HUES64 (cell line): ENCODE data around the gene PGM2.
A peak's percentile ranks its signal among the peaks of the same experiment; 100 is the strongest.
"Not testable (repeated sequence)": the region's sequence is repeated elsewhere in the genome, so short reads cannot be mapped to it uniquely, and the experiment has no call there.

Experiments
- H3K27ac ChIP-seq: 2 replicates; pipeline ENCODE4 v1.7.0; 2013; ENCODE audit warnings: low read depth, low read length, inconsistent platforms
- H3K27me3 ChIP-seq: 2 replicates; pipeline ENCODE4 v1.6.1; 2013; ENCODE audit warnings: mild to moderate bottlenecking, low read length; ENCODE audit not compliant: insufficient read depth
- H3K36me3 ChIP-seq: 2 replicates; pipeline ENCODE4 v1.6.1; 2013; ENCODE audit warnings: mild to moderate bottlenecking, low read length; ENCODE audit not compliant: insufficient read depth
- H3K4me1 ChIP-seq: 2 replicates; pipeline ENCODE4 v1.6.1; 2013; ENCODE audit warnings: mild to moderate bottlenecking, low read length, moderate library complexity; ENCODE audit not compliant: insufficient read depth
- H3K4me3 ChIP-seq: 2 replicates; pipeline ENCODE4 v1.5.1; 2013; ENCODE audit warnings: mild to moderate bottlenecking, low read length, moderate library complexity
- H3K9ac ChIP-seq: 2 replicates; pipeline ENCODE4 v1.6.1; 2013; ENCODE audit warnings: mild to moderate bottlenecking, low read depth, low read length
- H3K9me3 ChIP-seq: 2 replicates; pipeline ENCODE4 v1.6.1; 2013; ENCODE audit warnings: low read depth, low read length; ENCODE audit not compliant: insufficient read depth
- WGBS: fragments of 150-250, 120-280 bp; methylation state at CpG from one replicate; pipeline ENCODE4 v1.1.7; 2013; ENCODE audit warnings: missing lambda C conversion rate; 5-methylcytosine and 5-hydroxymethylcytosine counted together

PGM2 gene

DNA sequence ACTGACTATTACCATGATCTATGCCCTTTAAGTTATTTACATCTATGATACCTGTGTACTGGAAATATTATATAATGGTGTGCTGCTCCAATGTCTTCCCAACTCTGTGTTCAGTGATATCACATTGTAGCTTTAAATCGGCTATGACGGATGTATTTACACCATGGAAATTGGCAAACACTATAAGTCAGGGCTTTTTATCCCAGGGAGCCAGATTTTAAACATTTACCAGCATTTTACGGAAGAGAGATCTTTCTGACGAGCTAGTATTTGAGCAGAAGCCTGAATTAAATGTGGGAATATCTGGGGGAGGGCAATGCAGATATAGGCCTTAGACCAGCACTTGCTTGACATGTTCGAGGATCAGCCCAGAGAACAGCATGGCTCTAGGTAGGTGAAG, 7.7 kb upstream of the PGM2 start:
- Histone ChIP-seq H3K9me3 (peaks cover 4% of the 10 kb centered on the region; the same call in 1 of the 2 replicates), H3K4me3 (no peak overlapping the region), H3K27ac (no peak overlapping the region), H3K4me1 (peaks cover 10% of the 10 kb centered on the region; the same call in 1 of the 2 replicates), H3K9ac (no peak overlapping the region), H3K27me3 (no peaks in the 10 kb centered on the region), H3K36me3 (no peaks in the 10 kb centered on the region)
- 97% methylated on average over 5 of the region's 5 CpGs for WGBS

DNA sequence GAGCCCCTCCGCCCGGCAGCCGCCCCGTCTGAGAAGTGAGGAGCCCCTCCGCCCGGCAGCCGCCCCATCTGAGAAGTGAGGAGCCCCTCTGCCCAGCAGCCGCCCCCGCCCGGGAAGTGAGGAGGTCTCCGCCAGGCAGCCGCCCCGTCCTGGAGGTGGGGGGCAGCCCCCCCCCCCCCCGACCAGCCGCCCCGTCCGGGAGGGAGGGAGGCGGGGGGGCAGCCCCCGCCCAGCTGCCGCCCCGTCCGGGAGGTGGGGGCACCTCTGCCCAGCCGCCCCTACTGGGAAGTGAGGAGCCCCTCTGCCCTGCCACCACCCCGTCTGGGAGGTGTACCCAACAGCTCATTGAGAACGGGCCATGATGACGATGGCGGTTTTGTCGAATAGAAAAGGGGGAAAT, 6.0 kb upstream of the PGM2 start:
- not testable (repeated sequence) for H3K4me3 ChIP-seq, H3K9me3 ChIP-seq, H3K27ac ChIP-seq, H3K9ac ChIP-seq, H3K27me3 ChIP-seq, H3K4me1 ChIP-seq, H3K36me3 ChIP-seq
- 95% methylated on average over 26 of the region's 28 CpGs for WGBS

DNA sequence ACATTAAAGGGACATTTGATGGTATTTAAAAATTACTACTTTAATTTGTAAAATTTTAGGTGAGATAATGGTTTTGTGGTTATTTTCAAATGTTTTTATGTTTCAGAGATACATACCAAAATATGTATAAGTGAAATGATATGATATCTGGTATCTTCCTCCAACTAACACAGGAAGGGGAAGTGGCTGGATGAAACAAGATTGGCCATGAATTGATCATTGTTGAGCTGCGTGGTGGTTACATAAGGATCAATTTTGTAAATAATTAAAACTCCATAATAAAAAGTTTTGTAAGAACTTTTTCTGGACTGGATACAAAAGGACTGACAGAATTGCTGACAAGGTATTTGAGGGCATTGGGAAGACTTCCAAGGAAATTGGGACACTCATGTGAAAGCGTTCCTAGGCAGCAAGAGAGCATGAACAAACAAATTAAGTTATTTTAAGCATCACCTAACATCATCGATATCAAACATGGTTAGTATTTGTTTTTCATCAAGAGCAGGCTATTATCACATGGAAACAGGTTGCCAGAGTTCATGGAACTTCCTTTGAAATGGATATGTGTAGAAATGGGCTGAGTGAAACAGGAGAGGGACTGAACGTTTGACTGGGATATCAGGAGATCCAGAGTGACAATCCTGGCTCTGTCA, 4.4 kb upstream of the PGM2 start:
- Histone ChIP-seq H3K36me3 (no peaks in the 10 kb centered on the region), H3K27me3 (peaks cover 11% of the 10 kb centered on the region), H3K27ac (no peak overlapping the region), H3K4me1 (no peaks in the 10 kb centered on the region), H3K9me3 (peaks cover 4% of the 10 kb centered on the region; the same call in 1 of the 2 replicates), H3K4me3 (no peak overlapping the region), H3K9ac (no peak overlapping the region)
- 79% methylated on average over 3 of the region's 4 CpGs for WGBS

DNA sequence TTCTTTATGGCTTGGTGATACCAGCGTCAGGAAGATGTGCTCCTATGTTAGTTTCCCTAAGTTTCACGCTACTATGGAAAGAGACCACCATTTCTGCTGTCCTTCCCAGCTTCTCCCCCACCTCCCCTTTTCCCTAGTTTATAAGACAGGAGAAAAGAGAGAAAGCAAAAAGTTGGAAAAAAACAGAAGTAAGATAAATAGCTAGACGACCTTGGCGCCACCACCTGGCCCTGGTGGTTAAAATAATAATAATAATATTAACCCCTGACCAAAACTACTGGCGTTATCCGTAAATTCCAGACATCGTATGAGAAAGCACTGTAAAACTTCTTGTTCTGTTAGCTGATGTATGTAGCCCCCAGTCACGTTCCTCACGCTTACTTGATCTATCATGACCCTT, 985 bp upstream of the PGM2 start:
- peak overlapping the region; percentile 88 for H3K4me3 ChIP-seq
- H3K27me3 ChIP-seq: peaks cover 29% of the 10 kb centered on the region
- H3K27ac ChIP-seq, H3K9me3 ChIP-seq, H3K36me3 ChIP-seq: not testable (repeated sequence)
- 38% methylated on average over 5 of the region's 9 CpGs for WGBS
- peaks cover 12% of the 10 kb centered on the region for H3K4me1 ChIP-seq
- H3K9ac ChIP-seq: peak overlapping the region; percentile 63; the same call in 1 of the 2 replicates

DNA sequence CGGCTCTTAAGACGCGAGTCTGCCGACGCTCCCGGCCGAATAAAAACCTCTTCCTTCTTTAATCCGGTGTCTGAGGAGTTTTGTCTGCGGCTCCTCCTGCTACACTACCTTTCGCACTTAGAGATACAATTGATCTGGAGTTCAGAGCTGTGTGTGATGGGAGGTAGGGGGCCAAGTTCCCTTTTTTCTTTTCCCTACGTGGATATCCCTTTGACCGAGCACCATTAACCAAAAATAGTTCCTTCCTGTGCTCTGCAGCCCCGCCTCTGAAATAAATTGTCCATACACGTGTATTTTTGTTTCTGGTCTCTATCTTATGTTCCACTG, 555 bp upstream of the PGM2 start:
- peak overlapping the region; percentile 63 for H3K9ac ChIP-seq
- H3K27ac ChIP-seq: no peak overlapping the region
- WGBS: under 1% methylated on average over 11 of the region's 14 CpGs
- H3K36me3 ChIP-seq: peaks cover 12% of the 10 kb centered on the region
- H3K4me3 ChIP-seq: peak overlapping the region; percentile 88
- no peaks in the 10 kb centered on the region for H3K9me3 ChIP-seq
- H3K27me3 ChIP-seq: peaks cover 29% of the 10 kb centered on the region
- peaks cover 12% of the 10 kb centered on the region for H3K4me1 ChIP-seq

DNA sequence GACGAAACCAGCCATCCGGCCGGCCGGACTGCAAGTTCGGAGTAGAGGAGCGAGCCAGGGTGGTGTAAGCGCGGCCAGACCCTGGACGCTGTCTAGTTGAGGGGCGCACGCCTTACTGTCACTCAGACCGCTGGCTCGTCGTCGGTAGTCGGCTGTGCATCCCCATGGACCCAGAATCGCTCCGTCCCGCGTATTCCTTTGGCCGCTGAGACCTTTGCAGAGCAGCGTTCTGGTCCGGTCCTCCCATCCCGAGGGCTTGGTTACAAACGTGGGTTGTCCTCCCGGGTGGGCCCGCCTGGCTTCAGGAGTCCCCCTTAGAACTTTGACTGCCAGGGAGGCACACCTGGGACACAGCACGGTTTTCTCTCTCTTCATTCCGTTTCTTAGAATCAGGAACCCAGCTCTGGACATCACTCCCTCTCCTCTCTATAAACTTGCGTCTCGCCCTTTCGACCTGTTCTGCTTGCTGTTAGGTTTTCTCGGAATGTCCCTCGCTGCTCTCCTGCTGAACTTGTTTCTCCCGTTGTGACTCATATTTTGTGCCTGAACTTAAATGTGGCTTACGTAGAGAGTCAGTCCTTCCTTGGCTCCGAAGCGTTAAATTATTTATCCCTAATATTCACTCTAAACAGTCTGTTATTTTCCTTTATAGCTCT, 672 bp downstream of the PGM2 start:
- peaks cover 29% of the 10 kb centered on the region for H3K27me3 ChIP-seq
- H3K27ac ChIP-seq: peak overlapping the region; percentile 32; the same call in 1 of the 2 replicates
- WGBS: 4% methylated on average over 38 of the region's 38 CpGs
- no peaks in the 10 kb centered on the region for H3K9me3 ChIP-seq
- H3K9ac ChIP-seq: peak overlapping the region; percentile 83
- H3K4me3 ChIP-seq: peak overlapping the region; percentile 88
- peaks cover 24% of the 10 kb centered on the region for H3K36me3 ChIP-seq
- H3K4me1 ChIP-seq: peaks cover 12% of the 10 kb centered on the region

DNA sequence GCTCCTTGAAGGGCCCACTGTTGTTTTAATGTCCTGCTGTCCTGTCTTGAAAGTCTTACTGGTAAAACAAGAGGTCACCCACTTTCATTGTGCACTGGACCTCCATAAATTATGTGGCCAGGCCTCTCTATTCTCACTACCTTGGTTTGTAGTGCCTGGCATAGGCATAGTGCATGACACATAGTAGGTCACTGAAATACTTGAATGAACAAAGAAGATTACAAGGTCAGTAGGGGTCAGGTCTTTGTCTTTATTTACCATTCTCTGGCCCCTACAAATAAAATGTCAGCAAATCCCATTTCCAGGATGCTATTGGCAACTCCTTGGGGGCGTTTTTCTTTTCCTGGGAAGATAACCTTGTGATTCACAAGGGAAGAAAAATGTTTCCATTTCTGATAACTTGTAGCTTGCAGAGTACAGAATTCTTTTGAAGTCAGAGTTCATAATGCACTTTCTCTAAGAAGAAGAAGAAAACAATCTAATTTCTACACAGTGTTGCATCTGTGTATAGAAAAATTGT, 1.4 kb downstream of the PGM2 start:
- 75% methylated on average over 1 of the region's 1 CpG for WGBS
- Histone ChIP-seq H3K9me3 (no peaks in the 10 kb centered on the region), H3K4me3 (peak overlapping the region; percentile 88), H3K9ac (no peak overlapping the region), H3K27ac (no peak overlapping the region), H3K36me3 (peaks cover 31% of the 10 kb centered on the region), H3K27me3 (peaks cover 29% of the 10 kb centered on the region), H3K4me1 (peaks cover 12% of the 10 kb centered on the region)

DNA sequence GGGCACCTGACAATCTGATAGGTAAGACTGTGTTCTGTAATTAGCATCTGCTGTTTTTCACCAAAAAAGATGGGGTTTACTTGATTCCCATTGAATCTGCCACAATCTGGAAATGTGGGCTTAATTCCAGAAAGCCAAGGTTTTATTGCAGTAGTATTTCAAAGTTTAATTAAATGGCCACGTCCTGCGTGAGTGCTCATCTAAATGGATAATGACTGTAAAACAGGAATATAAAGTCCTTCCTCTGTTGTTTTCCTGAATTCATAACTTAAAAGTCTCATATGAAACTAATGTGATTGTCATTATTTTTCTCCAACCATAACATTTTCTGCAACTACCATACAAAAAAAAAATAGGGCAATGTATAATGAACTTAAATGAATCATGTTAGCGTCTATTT, 2.4 kb downstream of the PGM2 start:
- Histone ChIP-seq H3K27ac (no peak overlapping the region), H3K4me1 (peaks cover 12% of the 10 kb centered on the region), H3K9ac (no peak overlapping the region), H3K27me3 (peaks cover 29% of the 10 kb centered on the region), H3K36me3 (peaks cover 40% of the 10 kb centered on the region), H3K4me3 (no peak overlapping the region), H3K9me3 (no peaks in the 10 kb centered on the region)
- WGBS: 83% methylated on average over 2 of the region's 3 CpGs

DNA sequence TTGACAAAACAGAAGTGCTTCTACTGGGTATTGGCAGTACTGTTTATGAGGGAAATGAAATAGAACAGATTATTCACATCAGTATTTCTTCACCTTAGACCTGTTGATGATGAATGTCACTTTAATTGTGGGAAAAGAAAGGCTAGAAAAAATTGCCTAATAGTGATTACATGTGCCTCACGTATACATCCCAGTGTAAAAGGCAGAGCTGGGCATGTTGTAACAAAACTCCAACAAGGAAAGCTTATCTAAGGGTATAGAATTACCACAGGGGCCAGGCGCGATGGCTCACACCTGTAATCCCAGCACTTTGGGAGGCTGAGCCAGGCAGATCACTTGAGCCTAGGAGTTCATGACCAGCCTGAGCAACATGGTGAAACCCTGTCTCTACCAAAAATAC, 4.2 kb downstream of the PGM2 start:
- Histone ChIP-seq H3K27ac (no peak overlapping the region), H3K4me3 (no peak overlapping the region), H3K9me3 (no peaks in the 10 kb centered on the region), H3K27me3 (peaks cover 25% of the 10 kb centered on the region), H3K4me1 (peaks cover 12% of the 10 kb centered on the region), H3K36me3 (peaks cover 53% of the 10 kb centered on the region), H3K9ac (no peak overlapping the region)
- WGBS: 93% methylated on average over 3 of the region's 3 CpGs

DNA sequence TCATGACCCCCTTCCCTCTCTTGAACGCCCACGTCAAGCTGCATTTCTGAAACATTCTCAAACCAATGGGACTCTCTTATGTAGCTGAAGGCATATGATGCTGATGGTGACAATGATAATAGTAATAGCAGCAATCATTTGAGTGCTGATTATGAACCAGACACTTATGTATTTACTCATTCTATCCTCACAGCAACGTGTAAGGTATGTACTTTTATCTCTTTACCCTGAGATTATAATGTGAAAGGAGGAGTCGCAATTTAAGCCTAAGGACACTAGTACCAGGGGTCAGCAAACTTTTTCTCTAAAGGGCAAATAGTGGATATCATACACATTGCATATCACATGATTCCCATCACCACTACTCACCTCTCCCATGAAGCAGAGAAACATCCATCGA, 8.5 kb downstream of the PGM2 start:
- Histone ChIP-seq H3K4me3 (no peak overlapping the region), H3K27ac (no peak overlapping the region), H3K4me1 (no peaks in the 10 kb centered on the region), H3K36me3 (peaks cover 82% of the 10 kb centered on the region), H3K9me3 (no peaks in the 10 kb centered on the region), H3K27me3 (no peaks in the 10 kb centered on the region), H3K9ac (no peak overlapping the region)
- whole genome bisulfite sequencing: 98% methylated on average over 4 of the region's 5 CpGs

DNA sequence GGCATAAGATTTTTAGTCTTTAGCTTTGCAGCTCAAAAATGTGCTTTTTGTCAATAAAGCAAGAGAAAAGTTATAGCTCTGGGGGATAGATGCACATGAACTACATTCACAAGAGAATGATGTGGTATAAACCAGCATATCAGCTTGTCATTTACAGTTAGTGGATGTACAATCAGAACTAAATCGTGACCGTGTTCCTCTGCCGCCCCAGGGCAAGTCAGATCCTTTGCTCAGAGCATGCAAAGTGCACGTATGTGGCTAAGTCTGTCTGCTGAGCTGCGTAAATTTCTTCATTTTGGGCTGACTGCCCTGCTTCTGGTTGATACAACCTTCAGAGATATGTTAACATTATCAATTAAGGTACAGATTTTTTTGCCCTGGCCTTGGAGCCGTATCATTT, 9.3 kb downstream of the PGM2 start:
- Histone ChIP-seq H3K9ac (no peak overlapping the region), H3K9me3 (no peaks in the 10 kb centered on the region), H3K27me3 (no peaks in the 10 kb centered on the region), H3K36me3 (peaks cover 81% of the 10 kb centered on the region), H3K4me3 (no peak overlapping the region), H3K4me1 (no peaks in the 10 kb centered on the region), H3K27ac (no peak overlapping the region)
- WGBS: 78% methylated on average over 6 of the region's 6 CpGs
